ENCODE measurements around the gene SMYD4.

- TF ChIP-seq CTCF (conservative IDR thresholded peaks at IDR 0.05 in 1 of 2, IDR thresholded peaks at IDR 0.05 in 1 of 2; ENCODE audit: low read depth in 1 of 2, low read length in 2 of 2): no peak
- TF ChIP-seq EZH2 (IDR thresholded peaks at IDR 0.05; ENCODE audit: low read length, missing control alignments): no peak
Observed at GRCh38 chr17:1752425-1753262, 77.1 kb downstream of the SMYD4 start.

Measured in fibroblast of lung (primary cell).